CD4-positive, alpha-beta T cell (primary cell): ENCODE measurements around the gene ADAMTS3. TPM values are rescaled to one million over a fixed set of nuclear protein-coding genes. Genes with fewer than 3 reads are reported as not detected.

Experiments used
- ATAC-seq: fragments of 200-7000 bp; cut with Tn5 transposase; one replicate; pipeline ENCODE4 v1.10.0; 2022; ENCODE audit warnings: mild to moderate bottlenecking; ENCODE audit not compliant: poor library complexity
- CTCF ChIA-PET: fragments of 350-600 bp; sonication (Branson Sonifier 250); formaldehyde crosslinking; loops from one replicate; lab custom pipeline; 2021; ENCODE audit warnings: antibody characterized with exemption, inconsistent platforms; lab: Charles Lee
- POLR2A ChIA-PET: fragments of 350-600 bp; sonication (Branson Sonifier 250); formaldehyde crosslinking; loops from one replicate; lab custom pipeline; 2021; ENCODE audit warnings: antibody characterized with exemption, inconsistent platforms; lab: Charles Lee
- DNase-seq, 14 experiments: peaks; one replicate each; pipeline ENCODE4 v3.0.0-alpha.2; 2013 to 2020; ENCODE audit warnings: mixed read lengths in 2 of 14
- H3K27ac ChIP-seq, 2 donors: one replicate each; pipeline versions ENCODE4 v1.5.1 to v1.7.0; 2013; ENCODE audit warnings: low read length in 2 of 2, low read depth in 1 of 2, mild to moderate bottlenecking in 1 of 2
- H3K27me3 ChIP-seq, 2 experiments: 1 replicate in 1 of 2; 2 replicates in 1 of 2; pipeline versions ENCODE4 v1.6.1 to v1.7.0; 2013; ENCODE audit warnings: low read length in 2 of 2, control low read depth in 1 of 2, mild to moderate bottlenecking in 1 of 2, moderate library complexity in 1 of 2; ENCODE audit not compliant: insufficient read depth in 2 of 2, control insufficient read depth in 1 of 2
- H3K36me3 ChIP-seq: one replicate; pipeline ENCODE4 v1.6.1; 2013; ENCODE audit warnings: low read length, control low read depth; ENCODE audit not compliant: insufficient read depth
- H3K4me1 ChIP-seq: one replicate; pipeline ENCODE4 v1.6.1; 2013; ENCODE audit warnings: low read length, control low read depth; ENCODE audit not compliant: insufficient read depth
- H3K4me3 ChIP-seq: one replicate; pipeline ENCODE4 v1.5.1; 2013; ENCODE audit warnings: mild to moderate bottlenecking, low read length, moderate library complexity
- H3K9me3 ChIP-seq, 2 experiments: 1 replicate in 1 of 2; 2 replicates in 1 of 2; pipeline versions ENCODE4 v1.6.1 to v1.7.0; 2013; ENCODE audit warnings: low read length in 2 of 2, mild to moderate bottlenecking in 2 of 2, control low read depth in 1 of 2, moderate library complexity in 1 of 2; ENCODE audit not compliant: control insufficient read depth in 1 of 2, insufficient read depth in 1 of 2
- H3K27ac Mint-ChIP-seq: one replicate; pipeline ENCODE4 v1.8.0; 2020; ENCODE audit warnings: mixed read lengths
- H3K27me3 Mint-ChIP-seq: one replicate; pipeline ENCODE4 v1.8.0; 2021; ENCODE audit warnings: mixed read lengths
- H3K36me3 Mint-ChIP-seq: one replicate; pipeline ENCODE4 v1.8.0; 2021; ENCODE audit warnings: low read depth, mixed read lengths
- H3K4me1 Mint-ChIP-seq: one replicate; pipeline ENCODE4 v1.8.0; 2021; ENCODE audit warnings: low read depth, mixed read lengths
- H3K4me3 Mint-ChIP-seq: one replicate; pipeline ENCODE4 v1.8.0; 2020; ENCODE audit warnings: mild to moderate bottlenecking, mixed read lengths
- H3K9me3 Mint-ChIP-seq: one replicate; pipeline ENCODE4 v1.8.0; 2020; ENCODE audit warnings: mixed read lengths
- CTCF ChIP-seq: fragments of 200-600 bp; IDR thresholded peaks from one replicate; pipeline ENCODE4 v1.8.0; 2022; ENCODE audit warnings: antibody characterized with exemption, mild to moderate bottlenecking
- intact Hi-C, 2 experiments: fragments of 100-400 bp; cut with DNase I in 1 of 2; cut with micrococcal nuclease in 1 of 2; formaldehyde crosslinking; loops; one replicate each; pipeline versions ENCODE4 v1.15.1 to v1.9.0; 2023 to 2025; cut with DNase I, micrococcal nuclease
- total RNA-seq, 174 experiments: library from RNA in 2 of 174; stranded (reverse) in 2 of 174; gene quantifications; one replicate each; pipeline ENCODE4 v1.2.3 and lab custom pipeline; 2021 to 2026

The ADAMTS3 gene
- total RNA-seq, 2 experiments from 2014 or later = not detected

GRCh38 chr4:72571337-72571736 is 2.3 kb upstream of the ADAMTS3 start:
- Histone ChIP-seq H3K4me1 (peaks cover 16% of the 10 kb centered on the region), H3K36me3 (no peaks in the 10 kb centered on the region), H3K27ac (no peak overlapping the region), H3K4me3 (no peak overlapping the region), H3K27me3 (peaks cover 33 to 40% of the 10 kb centered on the region in 2 experiments), H3K9me3 (peaks cover 0 to 15% of the 10 kb centered on the region in 2 experiments)
- Mint-ChIP-seq H3K27ac (no peak overlapping the region), H3K27me3 (peaks cover 48% of the 10 kb centered on the region), H3K9me3 (no peaks in the 10 kb centered on the region), H3K4me1 (peaks cover 15% of the 10 kb centered on the region), H3K4me3 (no peak overlapping the region), H3K36me3 (no peaks in the 10 kb centered on the region)
- no peak for ATAC-seq
- DNase-seq = no peak
- ChIA-PET CTCF (no interaction called here), POLR2A (no interaction called here)
- TF ChIP-seq CTCF = no peak
- intact Hi-C loops = no loop called here

- CTCF ChIA-PET = no interaction called here
- DNase-seq = no peak
- no peak for ATAC-seq
- POLR2A ChIA-PET = no interaction called here
- Mint-ChIP-seq H3K36me3 (no peaks in the 10 kb centered on the region), H3K27ac (no peak overlapping the region), H3K27me3 (peaks cover 61% of the 10 kb centered on the region), H3K4me1 (peaks cover 15% of the 10 kb centered on the region), H3K4me3 (peak overlapping the region; percentile 65), H3K9me3 (no peaks in the 10 kb centered on the region)
- intact Hi-C loops = no loop called here
- peaks cover 0 to 15% of the 10 kb centered on the region in 2 experiments for H3K9me3 ChIP-seq
- H3K4me3 ChIP-seq = no peak overlapping the region
- H3K36me3 ChIP-seq = no peaks in the 10 kb centered on the region
- peaks cover 33 to 49% of the 10 kb centered on the region in 2 experiments for H3K27me3 ChIP-seq
- TF ChIP-seq CTCF = no peak
- peaks cover 16% of the 10 kb centered on the region for H3K4me1 ChIP-seq
- H3K27ac ChIP-seq = no peak overlapping the region
Measured at GRCh38 chr4:72569719-72570235, 756 bp upstream of the ADAMTS3 start.

- H3K9me3 ChIP-seq = peaks cover 0 to 15% of the 10 kb centered on the region in 2 experiments
- H3K36me3 Mint-ChIP-seq = no peaks in the 10 kb centered on the region
- H3K9me3 Mint-ChIP-seq = no peaks in the 10 kb centered on the region
- ChIA-PET CTCF (no interaction called here), POLR2A (no interaction called here)
- peaks cover 33 to 52% of the 10 kb centered on the region in 2 experiments for H3K27me3 ChIP-seq
- H3K4me1 Mint-ChIP-seq = peaks cover 15% of the 10 kb centered on the region
- peak in 2 of 14 experiments; percentile 16 to 18 for DNase-seq
- no peak overlapping the region for H3K27ac ChIP-seq
- no peaks in the 10 kb centered on the region for H3K36me3 ChIP-seq
- peaks cover 75% of the 10 kb centered on the region for H3K27me3 Mint-ChIP-seq
- peak overlapping the region; percentile 50 for H3K4me3 Mint-ChIP-seq
- H3K27ac Mint-ChIP-seq = no peak overlapping the region
- H3K4me3 ChIP-seq = peak overlapping the region; percentile 26
- intact Hi-C loops = no loop called here
- TF ChIP-seq CTCF = no peak
- ATAC-seq = no peak
- H3K4me1 ChIP-seq = peaks cover 16% of the 10 kb centered on the region
Measured at GRCh38 chr4:72567821-72568675, 973 bp downstream of the ADAMTS3 start.
